Ammon's horn (tissue), 1 donor: ENCODE measurements around the gene ITGAD.

Experiments used
- DNase-seq: peaks from one replicate; pipeline ENCODE4 v3.0.0-alpha.2; 2016; ENCODE audit warnings: low spot score

ITGAD gene

GRCh38 chr16:31475946-31476302 lies 82.8 kb downstream of the ITGAD start:
- no peak for DNase-seq
